ENCODE results near the gene SLC23A2. TPM values are rescaled to one million over a fixed set of nuclear protein-coding genes. Genes with fewer than 3 reads are reported as not detected.

SLC23A2 gene
- total and polyA plus RNA-seq, 2 experiments from 2014 or later = 5.9 to 9.6 TPM

DNA sequence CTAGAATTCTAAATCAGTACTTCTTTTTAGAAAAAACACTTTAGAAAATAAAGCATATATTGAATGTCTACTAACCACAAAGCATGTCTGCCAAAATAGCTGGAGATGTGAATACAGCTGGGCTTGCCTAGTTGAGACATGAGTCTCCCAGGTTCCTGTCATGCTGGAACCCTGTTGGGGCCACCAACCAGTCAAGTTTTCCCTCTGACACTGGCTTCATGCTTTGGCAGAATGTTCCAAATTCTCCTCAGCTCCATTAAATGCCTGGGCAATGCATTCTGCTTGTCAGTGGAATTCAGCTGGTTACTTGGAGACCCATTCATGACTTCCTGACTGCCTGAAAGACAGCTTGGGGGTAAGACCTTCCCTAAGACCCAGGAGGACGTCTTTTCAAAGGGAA lies 192.4 kb downstream of the SLC23A2 start:
- H3K27ac ChIP-seq = no peak overlapping the region
- no peaks in the 10 kb centered on the region for H3K9me2 ChIP-seq (ENCODE audit: insufficient read depth)
- TF ChIP-seq EZH2phosphoT487 (IDR thresholded peaks at IDR 0.05; ENCODE audit: insufficient read depth, low read depth) = no peak
- TF ChIP-seq EZH2 (IDR thresholded peaks at IDR 0.05; ENCODE audit: insufficient read depth, poor library complexity, severe bottlenecking) = no peak
- H3K4me2 ChIP-seq (ENCODE audit: unreplicated experiment) = no peak overlapping the region
- H3K9me3 ChIP-seq (ENCODE audit: low read depth) = no peaks in the 10 kb centered on the region
- H4K20me1 ChIP-seq (ENCODE audit: insufficient read depth) = no peaks in the 10 kb centered on the region
- H3K79me2 ChIP-seq (ENCODE audit: insufficient read depth) = no peaks in the 10 kb centered on the region
- no peak overlapping the region for H3K9ac ChIP-seq
- WGBS, 2 experiments (ENCODE audit: low coverage in 1 of 2, low lambda C conversion rate in 2 of 2, missing lambda C conversion rate in 2 of 2) = 43 to 75% methylated on average over 1 of the region's 1 CpG
- H3F3A ChIP-seq (ENCODE audit: insufficient read depth) = no peaks in the 10 kb centered on the region
- H3K36me3 ChIP-seq (ENCODE audit: low read depth) = no peaks in the 10 kb centered on the region
- no peak overlapping the region for H3K4me3 ChIP-seq
- peaks cover 4% of the 10 kb centered on the region; the same call in 1 of the 2 replicates for H3K27me3 ChIP-seq (replicated peaks; ENCODE audit: insufficient read depth)
- 0 out of 2 replicates have a peak, but pooled peaks cover 4% of the 10 kb centered on the region for H3K4me1 ChIP-seq (ENCODE audit: insufficient read depth)
- DNase-seq = peak; percentile 50
- H2AFZ ChIP-seq = no peak overlapping the region
- in situ Hi-C loops (cut with MboI) = no loop called here

DNA sequence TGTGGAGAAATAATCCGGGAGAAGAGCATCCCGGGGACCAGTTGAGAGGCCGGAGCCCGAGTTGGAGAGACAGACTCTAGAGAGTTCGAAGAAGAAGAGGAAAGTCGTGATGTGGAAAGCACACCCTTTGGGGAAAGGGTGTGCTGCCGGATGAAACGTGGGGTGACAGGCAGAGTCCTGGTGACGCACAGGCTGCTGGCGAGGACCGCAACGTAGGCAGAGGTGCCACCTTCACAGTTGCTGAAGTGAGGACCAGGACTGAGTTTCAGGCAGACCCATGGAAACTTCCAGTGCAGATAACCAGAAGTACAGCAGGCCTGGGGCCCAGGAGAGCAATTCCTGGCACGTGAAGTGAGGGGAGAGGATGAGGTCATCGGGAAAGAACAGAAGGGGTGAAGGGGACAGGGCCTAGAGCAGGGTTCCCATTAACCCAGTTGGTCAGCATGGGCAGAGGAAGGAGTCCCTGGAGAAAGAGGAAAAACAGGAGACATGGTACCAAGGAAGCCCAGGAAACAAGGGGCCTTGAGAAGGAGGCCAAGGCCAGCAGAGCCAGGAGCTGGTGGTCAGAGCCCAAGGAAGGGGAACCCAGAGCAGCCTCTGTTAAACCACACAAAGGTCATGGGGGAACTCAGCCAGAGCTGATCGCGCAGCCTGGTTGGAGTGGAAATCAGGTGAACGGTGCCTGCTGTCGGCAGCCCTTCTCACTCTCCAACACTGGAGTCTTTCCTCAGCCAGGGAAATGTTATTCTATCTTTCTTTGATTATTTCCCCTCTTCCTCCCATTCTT lies 195.5 kb downstream of the SLC23A2 start:
- WGBS, 2 experiments (ENCODE audit: low coverage in 1 of 2, low lambda C conversion rate in 2 of 2, missing lambda C conversion rate in 2 of 2) = 75 to 80% methylated on average over 18 of the region's 18 CpGs
- 0 out of 2 replicates have a peak, but pooled peaks cover 4% of the 10 kb centered on the region for H3K4me1 ChIP-seq (ENCODE audit: insufficient read depth)
- H3K4me3 ChIP-seq = no peak overlapping the region
- H3K9me3 ChIP-seq (ENCODE audit: low read depth) = no peaks in the 10 kb centered on the region
- no peak for DNase-seq
- TF ChIP-seq EZH2 (IDR thresholded peaks at IDR 0.05; ENCODE audit: insufficient read depth, poor library complexity, severe bottlenecking) (no peak), EZH2phosphoT487 (IDR thresholded peaks at IDR 0.05; ENCODE audit: insufficient read depth, low read depth) (no peak)
- no peaks in the 10 kb centered on the region for H3F3A ChIP-seq (ENCODE audit: insufficient read depth)
- H3K79me2 ChIP-seq (ENCODE audit: insufficient read depth) = no peaks in the 10 kb centered on the region
- no peaks in the 10 kb centered on the region for H4K20me1 ChIP-seq (ENCODE audit: insufficient read depth)
- H3K27me3 ChIP-seq (replicated peaks; ENCODE audit: insufficient read depth) = peaks cover 4% of the 10 kb centered on the region; the same call in 1 of the 2 replicates
- no peak overlapping the region for H3K27ac ChIP-seq
- in situ Hi-C loops (cut with MboI) = no loop called here
- H2AFZ ChIP-seq = no peak overlapping the region
- no peaks in the 10 kb centered on the region for H3K36me3 ChIP-seq (ENCODE audit: low read depth)
- no peak overlapping the region for H3K4me2 ChIP-seq (ENCODE audit: unreplicated experiment)
- no peaks in the 10 kb centered on the region for H3K9me2 ChIP-seq (ENCODE audit: insufficient read depth)
- H3K9ac ChIP-seq = no peak overlapping the region

DNA sequence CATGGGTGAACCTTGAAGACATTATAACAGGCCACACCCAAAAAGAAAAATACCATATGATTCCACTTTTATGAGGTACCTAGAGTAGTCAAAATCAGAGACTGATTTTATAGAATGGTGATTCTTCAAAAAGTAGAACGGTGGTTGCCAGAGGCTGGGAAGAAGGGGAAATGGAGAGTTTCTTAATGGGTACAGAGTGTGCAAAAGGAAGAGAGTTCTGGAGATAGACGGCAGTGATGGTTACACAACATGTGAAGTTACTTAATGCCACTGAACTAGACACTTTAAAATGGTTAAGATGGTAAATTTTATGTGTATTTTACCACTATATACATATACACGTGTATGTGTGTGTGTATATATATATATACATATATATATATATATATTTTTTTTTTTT lies 198.8 kb downstream of the SLC23A2 start:
- Histone ChIP-seq H3K9me3 (ENCODE audit: low read depth) (no peaks in the 10 kb centered on the region), H3K4me2 (ENCODE audit: unreplicated experiment) (no peak overlapping the region), H3K36me3 (ENCODE audit: low read depth) (no peaks in the 10 kb centered on the region), H3K4me3 (no peak overlapping the region), H3K27ac (no peak overlapping the region), H3F3A (ENCODE audit: insufficient read depth) (no peaks in the 10 kb centered on the region), H3K4me1 (ENCODE audit: insufficient read depth) (no peaks in the 10 kb centered on the region), H3K9ac (no peak overlapping the region), H4K20me1 (ENCODE audit: insufficient read depth) (no peaks in the 10 kb centered on the region), H3K9me2 (ENCODE audit: insufficient read depth) (no peaks in the 10 kb centered on the region), H3K79me2 (ENCODE audit: insufficient read depth) (no peaks in the 10 kb centered on the region), H2AFZ (no peak overlapping the region), H3K27me3 (replicated peaks; ENCODE audit: insufficient read depth) (peaks cover 4% of the 10 kb centered on the region; the same call in 1 of the 2 replicates)
- no peak for TF ChIP-seq EZH2phosphoT487 (IDR thresholded peaks at IDR 0.05; ENCODE audit: insufficient read depth, low read depth)
- in situ Hi-C loops (cut with MboI) = no loop called here
- 44 to 48% methylated on average over 3 of the region's 3 CpGs for WGBS, 2 experiments (ENCODE audit: low coverage in 1 of 2, low lambda C conversion rate in 2 of 2, missing lambda C conversion rate in 2 of 2)
- no peak for DNase-seq

Small RNA genes lying within 50 kb of the gene (small RNA-seq; reads per million reads assigned to genes)
- gene AL121890.1 (ENCODE audit: low read depth, low replicate concordance) (not detected), gene RF00322 (ENCODE audit: low read depth, low replicate concordance) (not detected)

Other genes starting within 250 kb of the SLC23A2 start
- gene RASSF2, start 177.9 kb downstream of the SLC23A2 start, total RNA-seq (2014; rRNA removed; shearing (Covaris generic)) = 8.3 and 8.4 TPM in 2 replicates
- 4.4 and 5.0 TPM in 2 replicates for gene RASSF2, start 177.9 kb downstream of the SLC23A2 start, polyA plus RNA-seq (2016; fragmentation: Nextera tagmentation; extraction: Ambion mirVana)
- 171 and 174 TPM in 2 replicates for gene TMEM230, start 111.6 kb upstream of the SLC23A2 start, total RNA-seq (2014; rRNA removed; shearing (Covaris generic))
- gene TMEM230, start 111.6 kb upstream of the SLC23A2 start, polyA plus RNA-seq (2016; fragmentation: Nextera tagmentation; extraction: Ambion mirVana) = 233 and 249 TPM in 2 replicates
- 116 and 117 TPM in 2 replicates for gene PCNA, start 118.4 kb upstream of the SLC23A2 start, total RNA-seq (2014; rRNA removed; shearing (Covaris generic))
- 84.8 and 88.1 TPM in 2 replicates for gene PCNA, start 118.4 kb upstream of the SLC23A2 start, polyA plus RNA-seq (2016; fragmentation: Nextera tagmentation; extraction: Ambion mirVana)
- 31.6 and 37.1 TPM in 2 replicates for gene CDS2, start 125.5 kb upstream of the SLC23A2 start, total RNA-seq (2014; rRNA removed; shearing (Covaris generic))
- 29.4 and 32.1 TPM in 2 replicates for gene CDS2, start 125.5 kb upstream of the SLC23A2 start, polyA plus RNA-seq (2016; fragmentation: Nextera tagmentation; extraction: Ambion mirVana)